Stimulated activated naive B cell treated with anti-CD40 and anti-IgM and Interleukin-4, amounts not matched to agents 10 μg/mL and 1 μg/mL and 100 μg/mL, for 72 hours (primary cell): ENCODE data around the gene ACP6.

Experiments
- ATAC-seq, 2 donors: fragments of 150-1000 bp; cut with Tn5 transposase; replicated peaks; 2 replicates each; pipeline ENCODE4 v1.10.0; 2021; ENCODE audit warnings: moderate library complexity in 1 of 2
- DNase-seq: peaks from one replicate; pipeline ENCODE4 v3.0.0; 2021
- H3K27ac Mint-ChIP-seq: one replicate; pipeline ENCODE4 v1.8.0; 2022; ENCODE audit warnings: mild to moderate bottlenecking, mixed read lengths
- H3K27me3 Mint-ChIP-seq, 2 donors: one replicate each; pipeline ENCODE4 v1.8.0; 2022; ENCODE audit warnings: mixed read lengths in 2 of 2
- H3K36me3 Mint-ChIP-seq, 2 donors: one replicate each; pipeline ENCODE4 v1.8.0; 2022; ENCODE audit warnings: mixed read lengths in 2 of 2, mild to moderate bottlenecking in 1 of 2
- H3K4me1 Mint-ChIP-seq, 2 donors: one replicate each; pipeline ENCODE4 v1.8.0; 2022; ENCODE audit warnings: mixed read lengths in 2 of 2, mild to moderate bottlenecking in 1 of 2
- H3K4me3 Mint-ChIP-seq, 2 donors: one replicate each; pipeline ENCODE4 v1.8.0; 2022; ENCODE audit warnings: mild to moderate bottlenecking in 2 of 2, mixed read lengths in 2 of 2, moderate library complexity in 1 of 2
- H3K9me3 Mint-ChIP-seq, 2 donors: one replicate each; pipeline ENCODE4 v1.8.0; 2022; ENCODE audit warnings: mixed read lengths in 2 of 2, mild to moderate bottlenecking in 1 of 2

ACP6 gene

DNA sequence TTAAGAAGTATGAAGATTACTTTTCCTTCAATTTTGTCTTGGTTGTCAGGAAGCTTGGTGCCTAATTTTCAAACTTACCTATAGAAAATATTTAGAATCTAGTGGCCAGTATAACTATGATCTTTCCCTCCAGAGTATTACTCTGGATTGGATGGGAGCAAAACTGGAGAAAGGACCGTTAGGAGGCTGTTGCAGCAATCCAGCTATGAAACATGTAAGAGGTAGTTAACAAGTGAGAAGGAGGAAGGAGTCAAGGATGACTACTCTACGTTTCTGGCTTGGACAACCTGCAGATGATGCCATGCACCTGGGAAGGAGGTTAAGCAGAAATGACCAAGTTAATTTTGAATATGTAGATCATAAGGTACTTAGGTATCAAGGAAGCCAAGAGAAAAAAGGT, 3.5 kb upstream of the ACP6 start:
- no peak overlapping the region for H3K4me3 Mint-ChIP-seq

DNA sequence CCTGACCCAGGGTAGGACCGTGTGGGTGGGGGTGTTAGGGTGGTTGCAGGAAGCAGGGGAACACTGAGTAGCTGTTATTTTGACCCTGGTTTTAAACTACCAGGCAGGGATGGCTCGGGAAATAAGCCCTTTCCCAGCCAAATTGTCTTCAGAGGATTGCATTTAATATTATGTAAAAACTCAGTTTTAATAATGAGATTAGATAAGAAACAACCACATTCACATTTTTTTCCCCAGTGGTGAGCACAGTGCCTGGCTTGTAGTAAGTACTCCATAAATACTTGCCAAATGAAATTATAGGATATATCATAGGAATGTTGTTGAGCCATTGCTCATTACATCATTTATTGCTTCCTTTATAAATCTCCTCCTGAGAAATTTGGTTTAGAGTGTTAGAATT, 3.1 kb upstream of the ACP6 start:
- Mint-ChIP-seq H3K36me3 (no peaks in the 10 kb centered on the region), H3K27me3 (peaks cover 19 to 26% of the 10 kb centered on the region in 2 donors), H3K27ac (no peak overlapping the region), H3K4me1 (peaks cover 7 to 18% of the 10 kb centered on the region in 2 donors), H3K4me3 (no peak overlapping the region), H3K9me3 (peaks cover 4 to 5% of the 10 kb centered on the region in 2 donors)
- DNase-seq (no peak), ATAC-seq (no peak)

More for the DNA sequence above, 3.5 kb upstream of the ACP6 start:
- Mint-ChIP-seq H3K9me3 (peaks cover 4 to 5% of the 10 kb centered on the region in 2 donors), H3K36me3 (no peaks in the 10 kb centered on the region), H3K27ac (no peak overlapping the region), H3K4me1 (peaks cover 6 to 15% of the 10 kb centered on the region in 2 donors), H3K27me3 (peaks cover 19 to 26% of the 10 kb centered on the region in 2 donors)
- no peak for DNase-seq
- ATAC-seq = no peak

DNA sequence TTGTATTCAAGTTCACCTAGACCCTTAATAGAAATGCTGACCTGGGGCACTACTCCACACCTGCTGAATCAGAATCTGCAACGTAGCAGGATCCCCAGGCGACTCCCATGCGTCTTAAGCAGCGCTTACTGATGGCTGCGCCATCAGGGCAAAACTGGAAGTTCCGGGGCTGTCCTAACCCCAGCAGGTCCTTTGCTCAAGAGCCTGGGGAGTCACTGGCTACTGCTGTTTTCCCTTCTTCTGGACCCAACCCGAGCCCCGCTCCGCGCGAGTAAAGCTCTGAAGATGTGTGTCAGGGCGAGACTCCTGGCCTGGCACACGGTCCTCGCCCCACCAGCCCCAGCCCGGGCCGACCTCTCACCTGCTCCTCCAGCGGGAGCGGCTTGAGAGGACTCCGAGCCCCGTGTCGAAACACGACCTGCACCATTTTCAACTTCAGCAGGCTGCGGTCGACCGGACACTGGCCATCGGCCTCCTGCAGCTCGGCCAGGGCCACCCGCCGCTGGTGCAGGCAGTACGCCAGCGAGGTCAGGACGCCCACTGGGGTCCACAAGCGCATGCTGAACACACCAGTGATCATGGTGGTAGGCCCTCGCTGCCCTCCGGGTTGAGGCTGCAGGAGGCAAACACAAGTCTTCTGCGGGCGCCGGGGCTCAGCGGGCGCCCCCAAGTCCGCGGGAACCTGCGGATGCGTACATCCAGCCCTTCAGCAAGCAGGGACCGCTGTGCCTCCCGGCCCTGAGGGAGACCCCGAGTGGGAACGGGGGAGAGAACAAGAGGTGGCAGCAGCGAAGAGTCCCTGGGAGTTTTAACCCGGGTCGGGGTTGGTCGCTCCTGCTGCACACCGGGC, 630 bp downstream of the ACP6 start:
- H3K27me3 Mint-ChIP-seq = peaks cover 12 to 14% of the 10 kb centered on the region in 2 donors
- DNase-seq (peak; percentile 21), ATAC-seq (peak; percentile 56 to 57)
- H3K36me3 Mint-ChIP-seq = no peaks in the 10 kb centered on the region
- H3K4me1 Mint-ChIP-seq = peaks cover 7 to 18% of the 10 kb centered on the region in 2 donors
- peak overlapping the region; percentile 92 to 93 for H3K4me3 Mint-ChIP-seq
- H3K27ac Mint-ChIP-seq = peak overlapping the region; percentile 49
- no peaks in the 10 kb centered on the region for H3K9me3 Mint-ChIP-seq

DNA sequence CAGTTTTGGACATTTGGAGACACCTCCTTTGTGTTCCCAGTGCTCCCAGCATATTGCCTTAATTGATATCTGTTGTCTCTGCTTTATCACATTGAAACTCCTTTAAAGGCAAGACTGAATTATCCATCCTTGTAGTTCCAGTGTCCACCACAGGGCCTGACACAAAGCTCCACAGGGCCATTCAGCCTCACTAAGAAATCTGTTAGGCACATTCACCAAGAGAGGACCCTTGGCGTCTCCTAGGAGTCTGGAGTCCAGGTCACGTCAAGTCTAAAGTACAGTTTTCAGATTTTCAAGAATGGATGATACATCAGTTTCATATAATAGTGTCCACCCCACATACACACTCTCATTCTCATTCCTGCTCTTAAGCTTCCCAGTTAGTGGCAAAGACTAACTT, 4.8 kb downstream of the ACP6 start:
- Mint-ChIP-seq H3K4me3 (no peak overlapping the region), H3K27ac (no peak overlapping the region), H3K9me3 (peaks cover 4 to 5% of the 10 kb centered on the region in 2 donors), H3K36me3 (peaks cover 10 to 13% of the 10 kb centered on the region in 2 donors), H3K27me3 (no peaks in the 10 kb centered on the region), H3K4me1 (peaks cover 7 to 13% of the 10 kb centered on the region in 2 donors)
- DNase-seq (no peak), ATAC-seq (no peak)

DNA sequence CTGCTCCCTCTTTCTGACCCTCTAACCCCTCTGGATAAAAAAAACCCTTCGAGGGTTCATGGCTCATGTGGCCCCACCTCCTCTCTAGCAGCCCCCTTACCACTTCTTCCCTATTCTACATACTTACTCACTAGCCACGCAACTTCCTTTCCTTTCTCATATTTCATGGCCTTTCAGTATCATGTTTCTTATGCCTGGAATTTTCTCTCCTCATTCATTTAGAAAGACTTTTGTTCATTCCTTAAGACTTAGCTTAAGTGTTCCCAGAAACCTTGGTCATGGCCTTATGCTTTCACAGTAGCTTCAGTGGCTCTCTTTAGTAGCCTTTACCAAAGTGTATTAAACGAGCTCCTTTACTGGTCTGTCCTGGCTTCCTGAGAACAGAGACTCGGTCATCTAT, 6.1 kb downstream of the ACP6 start:
- ATAC-seq = no peak
- peaks cover 5 to 7% of the 10 kb centered on the region in 2 donors for H3K4me1 Mint-ChIP-seq
- peaks cover 4 to 5% of the 10 kb centered on the region in 2 donors for H3K9me3 Mint-ChIP-seq
- H3K36me3 Mint-ChIP-seq = peaks cover 12 to 16% of the 10 kb centered on the region in 2 donors
- no peak for DNase-seq
- no peak overlapping the region for H3K27ac Mint-ChIP-seq
- H3K4me3 Mint-ChIP-seq = no peak overlapping the region
- no peaks in the 10 kb centered on the region for H3K27me3 Mint-ChIP-seq

DNA sequence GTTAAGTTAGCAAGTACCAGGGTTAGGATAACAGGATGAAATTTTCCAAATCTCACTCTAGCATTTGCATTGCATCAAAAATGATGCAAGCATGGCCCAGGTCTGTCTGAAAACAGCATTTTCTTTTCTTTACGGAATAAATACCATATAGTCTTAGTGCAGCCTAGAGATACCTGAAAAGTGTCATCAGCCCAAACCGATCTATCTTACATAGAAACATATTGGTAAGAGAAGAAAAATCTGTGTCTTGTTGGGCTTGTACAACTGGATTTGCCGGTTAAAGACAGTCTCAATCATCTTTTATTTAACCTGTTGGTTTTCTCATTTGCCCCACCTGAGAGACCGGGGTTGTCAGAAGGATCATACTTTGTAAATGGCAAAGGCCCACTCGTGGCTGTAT, 15.8 kb downstream of the ACP6 start:
- no peaks in the 10 kb centered on the region for H3K27me3 Mint-ChIP-seq
- ATAC-seq (no peak), DNase-seq (no peak)
- no peak overlapping the region for H3K27ac Mint-ChIP-seq
- peaks cover 12 to 30% of the 10 kb centered on the region in 2 donors for H3K36me3 Mint-ChIP-seq
- H3K4me3 Mint-ChIP-seq = no peak overlapping the region
- H3K4me1 Mint-ChIP-seq = no peaks in the 10 kb centered on the region
- no peaks in the 10 kb centered on the region for H3K9me3 Mint-ChIP-seq

DNA sequence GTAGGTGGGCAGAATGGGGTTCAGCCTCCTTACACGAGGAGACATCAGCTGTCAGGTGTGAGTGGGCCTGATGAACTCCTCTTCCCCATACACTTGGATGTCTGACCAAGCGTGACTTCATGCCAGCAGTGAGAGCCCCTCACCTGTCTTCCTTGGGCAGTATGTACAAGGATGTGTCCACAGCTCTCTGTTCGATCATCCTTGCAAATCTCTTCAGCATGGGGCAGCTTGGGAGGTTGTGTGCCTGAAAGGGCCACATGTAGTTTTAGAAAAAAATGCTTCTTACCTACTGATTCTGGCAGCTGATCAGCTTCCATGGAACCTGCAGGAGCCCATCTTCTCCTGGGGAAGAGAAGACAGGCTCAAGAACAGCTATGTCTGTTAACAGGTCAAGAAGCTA, 18.0 kb downstream of the ACP6 start:
- H3K9me3 Mint-ChIP-seq = no peaks in the 10 kb centered on the region
- no peak overlapping the region for H3K4me3 Mint-ChIP-seq
- DNase-seq = no peak
- H3K27ac Mint-ChIP-seq = no peak overlapping the region
- ATAC-seq = no peak
- H3K4me1 Mint-ChIP-seq = no peaks in the 10 kb centered on the region
- peaks cover 14 to 23% of the 10 kb centered on the region in 2 donors for H3K36me3 Mint-ChIP-seq
- no peaks in the 10 kb centered on the region for H3K27me3 Mint-ChIP-seq

DNA sequence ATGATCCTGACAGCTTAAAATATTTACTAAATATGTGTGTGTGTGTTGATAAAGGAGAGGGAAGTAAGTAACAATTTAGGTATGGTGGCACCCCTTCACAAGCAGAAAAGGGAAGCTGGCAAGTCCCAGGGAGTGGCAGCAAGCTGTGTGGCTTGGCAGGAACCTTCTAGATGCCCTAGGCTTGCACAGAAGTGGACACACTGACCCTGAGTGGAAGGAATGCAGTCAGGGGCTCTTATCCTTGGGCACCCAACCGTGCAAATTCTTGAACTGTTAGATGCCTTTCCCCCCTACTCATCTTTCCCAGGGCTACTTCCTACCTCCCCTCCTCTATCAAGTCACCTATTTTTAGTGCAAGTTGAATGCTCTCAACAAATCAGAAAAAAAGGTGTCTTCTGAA, 18.9 kb downstream of the ACP6 start:
- peaks cover 16 to 22% of the 10 kb centered on the region in 2 donors for H3K36me3 Mint-ChIP-seq

DNA sequence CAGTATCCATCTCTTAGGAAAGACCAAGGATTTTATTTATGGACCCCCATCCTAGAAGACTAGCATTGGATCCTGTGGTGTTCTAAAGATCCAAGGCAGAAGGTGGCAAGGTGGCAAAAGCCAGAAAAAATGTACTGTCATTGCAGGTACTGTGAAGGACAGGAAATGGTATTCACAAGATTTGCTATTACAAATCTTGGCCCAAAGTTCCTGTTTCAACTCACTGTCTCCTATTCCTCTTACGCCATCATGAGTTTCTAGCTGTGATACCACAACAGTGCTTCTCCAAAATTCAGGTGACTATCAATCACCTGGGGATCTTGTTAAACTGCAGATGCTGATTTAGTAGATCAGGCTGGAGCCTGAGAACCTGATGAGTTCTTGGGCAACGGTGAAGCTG, 21.4 kb downstream of the ACP6 start:
- Mint-ChIP-seq H3K27me3 (no peaks in the 10 kb centered on the region), H3K27ac (no peak overlapping the region), H3K4me1 (no peaks in the 10 kb centered on the region), H3K36me3 (peaks cover 15 to 20% of the 10 kb centered on the region in 2 donors), H3K4me3 (no peak overlapping the region), H3K9me3 (no peaks in the 10 kb centered on the region)
- ATAC-seq = no peak
- DNase-seq = no peak

More for the DNA sequence above, 18.9 kb downstream of the ACP6 start:
- no peaks in the 10 kb centered on the region for H3K9me3 Mint-ChIP-seq
- no peak overlapping the region for H3K4me3 Mint-ChIP-seq
- H3K27ac Mint-ChIP-seq = no peak overlapping the region
- H3K4me1 Mint-ChIP-seq = no peaks in the 10 kb centered on the region
- ATAC-seq (no peak), DNase-seq (no peak)
- H3K27me3 Mint-ChIP-seq = no peaks in the 10 kb centered on the region

DNA sequence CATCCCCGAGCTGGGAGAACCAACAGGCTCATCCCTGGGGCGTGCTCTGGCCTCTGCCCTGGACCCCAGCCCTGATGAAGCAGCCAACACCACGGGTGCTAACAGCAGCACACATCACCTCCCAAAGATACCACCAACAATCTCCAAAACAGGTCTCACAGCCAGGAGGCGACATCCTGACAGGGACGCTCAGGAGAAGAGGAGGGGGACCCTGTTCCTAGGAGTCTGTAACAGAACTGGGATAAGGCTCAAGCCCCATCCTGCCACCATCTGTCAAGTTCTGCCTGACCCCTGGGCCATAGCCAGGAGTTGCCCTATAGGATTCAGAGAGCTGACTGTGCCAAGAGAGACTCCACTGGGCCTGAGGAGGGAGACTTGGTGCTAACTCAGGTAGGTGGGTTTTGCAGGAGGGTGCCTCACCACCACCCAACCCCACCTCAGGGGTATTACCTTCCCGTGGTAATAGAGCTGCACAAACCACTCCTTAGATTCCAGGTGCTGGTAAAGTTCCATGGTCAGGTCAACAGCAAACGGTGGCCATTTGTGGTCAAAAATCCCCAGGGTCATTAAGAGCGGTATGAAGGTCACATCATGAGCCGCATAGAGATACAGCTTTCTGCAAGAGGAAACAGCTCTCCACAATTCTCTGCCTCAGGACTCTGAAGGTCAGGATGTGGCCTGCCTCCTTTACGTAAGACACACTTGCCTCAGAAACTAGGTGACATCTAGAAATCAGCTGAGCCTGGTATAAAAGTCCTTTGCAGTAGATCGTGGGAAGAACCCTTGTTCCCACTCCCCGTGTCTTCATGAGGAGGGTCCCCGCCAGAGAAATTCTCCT, 22.3 kb downstream of the ACP6 start:
- H3K9me3 Mint-ChIP-seq = no peaks in the 10 kb centered on the region
- H3K4me1 Mint-ChIP-seq = no peaks in the 10 kb centered on the region
- DNase-seq (no peak), ATAC-seq (no peak)
- H3K27ac Mint-ChIP-seq = no peak overlapping the region
- H3K27me3 Mint-ChIP-seq = no peaks in the 10 kb centered on the region
- peaks cover 15 to 22% of the 10 kb centered on the region in 2 donors for H3K36me3 Mint-ChIP-seq
- H3K4me3 Mint-ChIP-seq = no peak overlapping the region

DNA sequence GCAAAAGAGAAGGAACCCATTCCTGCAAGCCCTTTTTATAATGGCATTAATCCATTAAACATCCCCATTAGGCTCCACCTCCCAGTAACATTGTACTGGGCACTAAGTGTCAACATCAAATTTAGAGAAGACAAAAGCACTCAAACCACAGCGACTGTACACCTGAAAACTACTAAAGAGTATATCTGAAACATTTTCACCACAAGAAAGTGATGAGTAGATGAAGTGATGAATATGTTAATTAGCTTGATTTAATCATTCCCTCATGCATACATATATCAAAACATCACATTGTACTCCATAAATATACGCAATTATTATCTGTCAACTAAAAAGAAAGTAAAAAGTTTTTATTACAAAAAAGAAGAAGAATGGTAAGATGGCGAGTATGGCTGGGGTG, 26.4 kb downstream of the ACP6 start:
- ATAC-seq (no peak), DNase-seq (no peak)
- Mint-ChIP-seq H3K4me1 (no peaks in the 10 kb centered on the region), H3K27me3 (no peaks in the 10 kb centered on the region), H3K4me3 (no peak overlapping the region), H3K9me3 (no peaks in the 10 kb centered on the region), H3K27ac (no peak overlapping the region), H3K36me3 (peaks cover 10 to 15% of the 10 kb centered on the region in 2 donors)

DNA sequence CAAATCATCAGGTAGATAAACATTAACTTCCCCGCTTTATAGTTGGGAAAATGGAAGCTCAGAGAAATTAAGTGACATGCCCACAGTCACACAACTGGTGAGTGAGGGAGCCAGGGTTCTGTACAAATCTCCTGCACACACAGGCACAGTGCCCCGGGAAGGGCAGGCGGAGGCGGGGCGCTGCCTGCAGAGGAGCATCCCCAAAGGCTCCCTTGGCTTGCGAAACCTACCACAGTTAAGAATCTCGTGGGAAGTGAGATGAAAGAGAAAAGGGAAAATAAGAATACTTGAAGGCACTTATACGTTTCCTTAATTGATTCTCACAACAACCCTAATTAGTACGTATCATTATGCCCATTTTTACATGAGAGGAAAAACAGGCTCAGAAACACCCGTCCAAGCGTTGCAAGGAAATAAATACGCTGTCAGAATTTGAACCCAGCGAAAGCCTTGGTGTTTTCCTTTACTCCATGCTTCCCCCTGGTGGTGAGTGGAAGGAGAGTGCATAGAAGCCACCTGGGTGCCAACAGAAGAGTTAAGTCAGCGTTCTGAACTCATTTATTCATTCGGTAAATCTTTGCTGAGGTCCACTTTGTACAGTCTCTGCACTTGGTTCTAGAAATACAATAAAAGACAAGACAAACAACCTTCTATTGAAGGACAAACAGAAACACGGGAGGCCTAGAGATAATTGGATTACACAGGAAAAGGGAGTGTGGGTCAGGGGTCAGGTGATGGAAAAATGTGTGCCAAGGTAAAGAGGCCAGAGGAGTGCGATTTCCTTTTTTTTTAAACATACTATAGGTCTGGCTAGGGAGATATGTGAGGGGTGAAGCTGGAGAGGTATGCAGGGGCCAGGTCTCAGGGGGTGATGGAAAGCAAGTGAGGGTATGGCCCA, 28.4 kb downstream of the ACP6 start:
- H3K27me3 Mint-ChIP-seq = no peaks in the 10 kb centered on the region
- DNase-seq = peak; percentile 7
- H3K9me3 Mint-ChIP-seq = no peaks in the 10 kb centered on the region
- peaks cover 10 to 18% of the 10 kb centered on the region in 2 donors for H3K36me3 Mint-ChIP-seq
- peak overlapping the region; percentile 33 for H3K27ac Mint-ChIP-seq
- no peak overlapping the region for H3K4me3 Mint-ChIP-seq
- no peaks in the 10 kb centered on the region for H3K4me1 Mint-ChIP-seq
- ATAC-seq = peak in 1 of 2 donors; percentile 49

DNA sequence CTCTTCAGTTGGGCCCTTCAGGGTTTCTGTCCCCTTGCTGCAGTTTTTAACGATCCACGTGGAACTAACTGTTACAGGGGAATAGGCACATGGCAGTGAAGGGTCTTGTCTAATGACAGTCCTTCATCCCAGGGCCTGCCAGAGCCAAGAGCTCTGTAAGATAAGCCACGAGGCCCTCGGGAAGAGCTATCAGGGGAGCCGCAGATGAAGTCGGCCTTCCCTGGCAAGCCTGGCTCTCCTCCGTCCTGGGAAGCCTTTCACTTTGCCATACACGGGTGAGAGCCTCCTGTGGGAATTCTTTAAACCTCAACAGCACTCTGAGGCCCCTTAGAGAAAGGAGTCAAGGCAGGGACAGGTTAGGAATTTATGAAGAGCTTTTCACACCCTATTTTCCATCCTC, 29.0 kb downstream of the ACP6 start:
- ATAC-seq (no peak), DNase-seq (no peak)
- H3K27me3 Mint-ChIP-seq = no peaks in the 10 kb centered on the region
- no peak overlapping the region for H3K4me3 Mint-ChIP-seq
- H3K36me3 Mint-ChIP-seq = peaks cover 7 to 19% of the 10 kb centered on the region in 2 donors
- H3K27ac Mint-ChIP-seq = no peak overlapping the region
- H3K4me1 Mint-ChIP-seq = no peaks in the 10 kb centered on the region
- no peaks in the 10 kb centered on the region for H3K9me3 Mint-ChIP-seq
